DLD1 (cell line): Measurements from ENCODE around the gene MARK4.
"Not testable (repeated sequence)": the region's sequence is repeated elsewhere in the genome, so short reads cannot be mapped to it uniquely, and the experiment has no call there.

Source experiments
- in situ Hi-C: cut with HindIII; loops from 2 replicates; pipeline ENCODE4 v1.10.0; 2017; ENCODE audit warnings: low sequenced_read_pairs

The MARK4 gene

DNA sequence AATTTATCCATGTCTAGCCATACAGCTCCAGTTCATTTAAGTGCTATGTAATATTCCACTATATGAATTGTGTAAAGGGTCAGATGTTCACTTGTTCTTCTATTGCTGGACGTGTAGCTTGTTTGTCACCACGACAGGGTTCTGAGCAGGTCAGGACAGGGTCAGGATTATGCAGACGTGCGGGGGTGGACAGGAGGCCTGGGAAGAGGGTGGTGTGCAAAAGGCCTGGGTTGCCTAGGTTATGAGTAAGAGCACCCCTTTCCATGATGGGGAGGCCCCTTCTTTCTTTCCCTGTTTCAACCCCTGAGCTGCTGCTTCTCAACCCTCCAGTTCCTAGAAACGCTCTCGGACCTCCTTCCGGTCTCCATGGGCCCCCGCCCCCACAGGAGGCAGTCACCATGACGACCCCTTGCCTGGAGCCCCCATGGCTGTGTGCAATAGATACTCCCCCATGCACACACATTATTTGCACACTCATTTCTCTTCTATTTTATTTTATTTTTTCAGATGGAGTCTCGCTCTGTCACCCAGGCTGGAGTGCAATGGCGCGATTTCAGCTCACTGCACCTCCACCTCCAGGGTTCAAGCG is 7.8 kb upstream of the MARK4 start:
- in situ Hi-C loops, result no loop called here

DNA sequence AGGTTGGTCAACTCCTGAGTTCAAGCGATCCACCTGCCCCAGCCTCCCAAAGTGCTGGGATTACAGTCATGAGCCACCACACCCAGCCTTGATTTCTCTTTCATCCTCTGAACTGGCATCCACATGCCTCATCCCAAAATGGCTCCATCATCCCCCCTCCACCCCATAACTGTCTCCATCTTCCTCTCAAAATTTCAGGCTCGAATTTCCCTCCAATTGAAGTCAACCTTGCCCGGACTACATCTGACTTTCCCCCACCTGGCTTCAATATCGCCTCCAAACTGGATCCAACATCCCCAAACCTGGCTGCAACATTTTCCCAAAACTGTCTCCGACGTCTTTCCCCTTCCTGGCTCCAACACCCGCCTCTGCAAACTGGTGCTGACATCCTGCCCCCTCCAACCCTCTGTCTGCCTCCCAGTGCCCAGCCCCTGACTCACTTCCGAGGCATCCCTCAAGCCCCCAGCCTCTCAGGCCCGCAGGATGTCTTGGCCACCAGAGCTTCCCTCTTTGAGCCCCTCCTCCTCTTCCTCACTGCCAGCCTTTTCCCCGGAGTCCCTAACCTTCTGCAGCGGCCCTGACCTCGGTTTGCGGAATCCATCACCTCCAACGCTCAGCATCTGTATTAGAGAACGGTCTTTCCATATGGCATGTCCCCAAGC is 6.8 kb upstream of the MARK4 start:
- in situ Hi-C loops, result no loop called here

DNA sequence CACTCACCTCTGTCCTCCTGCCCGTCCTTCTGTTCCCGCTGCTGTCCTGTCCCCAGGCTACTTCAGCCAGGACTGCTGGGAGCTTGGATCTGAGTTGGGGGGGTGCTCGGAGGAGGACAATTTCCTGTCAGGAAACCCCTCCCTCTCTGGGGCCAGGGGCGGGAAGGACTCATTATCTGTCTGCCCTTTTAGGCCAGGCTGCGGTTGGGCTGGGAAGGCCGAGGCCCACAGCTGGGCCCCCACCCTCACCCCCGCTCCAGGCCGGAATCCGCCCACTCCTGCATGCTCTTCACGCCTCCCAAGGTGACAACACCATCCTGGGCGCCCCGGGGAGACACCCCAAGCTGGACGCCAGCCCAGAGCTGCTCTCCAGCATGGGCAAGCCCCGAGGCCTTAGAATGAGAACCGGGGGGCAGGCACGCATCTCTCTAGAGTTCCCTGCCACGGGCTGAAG is 5.7 kb upstream of the MARK4 start, which contains the start of gene EXOC3L2:
EXOC3L2 (minus strand) TSS at position 74 of the 454 bp plus-strand sequence. CDS start 6,362 bp downstream, outside the sequence.
- in situ Hi-C loops, result no loop called here

DNA sequence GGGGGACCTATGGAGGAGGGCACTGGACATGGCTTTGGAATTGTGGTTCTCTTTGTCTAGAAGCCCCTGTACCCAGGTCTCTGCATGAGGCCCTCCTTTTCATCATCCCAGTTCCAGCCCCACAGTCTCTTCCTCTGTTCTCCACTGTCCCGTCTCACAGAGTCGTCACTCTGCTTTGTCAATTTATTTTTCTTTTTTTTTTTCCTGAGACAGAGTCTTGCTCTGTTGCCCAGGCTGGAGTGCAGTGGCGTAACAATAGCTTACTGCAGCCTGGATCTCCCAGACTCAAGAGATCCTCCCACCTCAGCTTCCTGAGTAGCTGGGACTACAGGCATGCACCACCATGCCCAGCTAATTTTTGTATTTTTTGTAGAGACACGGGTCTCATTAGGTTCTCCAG is 5.2 kb upstream of the MARK4 start:
- in situ Hi-C loops, result no loop called here

DNA sequence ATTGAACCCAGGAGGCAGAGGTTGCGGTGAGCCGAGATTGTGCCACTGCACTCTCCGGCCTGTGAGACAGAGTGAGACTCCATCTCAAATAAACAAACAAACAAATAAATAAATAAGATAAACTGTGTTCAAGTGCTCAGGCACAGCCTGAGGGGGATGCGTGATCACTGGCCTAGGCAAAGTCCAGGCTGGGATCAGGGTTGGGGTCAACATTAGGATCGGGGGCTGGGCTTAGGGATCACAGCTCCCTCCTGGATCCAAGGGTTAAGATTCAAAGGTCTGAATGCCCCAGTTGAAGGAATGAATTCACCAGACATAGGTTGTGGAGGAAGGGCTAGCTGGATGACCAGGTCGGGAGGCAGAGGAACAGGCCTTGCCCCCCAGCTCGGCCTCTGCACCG is 3.9 kb upstream of the MARK4 start:
- in situ Hi-C loops, result no loop called here

DNA sequence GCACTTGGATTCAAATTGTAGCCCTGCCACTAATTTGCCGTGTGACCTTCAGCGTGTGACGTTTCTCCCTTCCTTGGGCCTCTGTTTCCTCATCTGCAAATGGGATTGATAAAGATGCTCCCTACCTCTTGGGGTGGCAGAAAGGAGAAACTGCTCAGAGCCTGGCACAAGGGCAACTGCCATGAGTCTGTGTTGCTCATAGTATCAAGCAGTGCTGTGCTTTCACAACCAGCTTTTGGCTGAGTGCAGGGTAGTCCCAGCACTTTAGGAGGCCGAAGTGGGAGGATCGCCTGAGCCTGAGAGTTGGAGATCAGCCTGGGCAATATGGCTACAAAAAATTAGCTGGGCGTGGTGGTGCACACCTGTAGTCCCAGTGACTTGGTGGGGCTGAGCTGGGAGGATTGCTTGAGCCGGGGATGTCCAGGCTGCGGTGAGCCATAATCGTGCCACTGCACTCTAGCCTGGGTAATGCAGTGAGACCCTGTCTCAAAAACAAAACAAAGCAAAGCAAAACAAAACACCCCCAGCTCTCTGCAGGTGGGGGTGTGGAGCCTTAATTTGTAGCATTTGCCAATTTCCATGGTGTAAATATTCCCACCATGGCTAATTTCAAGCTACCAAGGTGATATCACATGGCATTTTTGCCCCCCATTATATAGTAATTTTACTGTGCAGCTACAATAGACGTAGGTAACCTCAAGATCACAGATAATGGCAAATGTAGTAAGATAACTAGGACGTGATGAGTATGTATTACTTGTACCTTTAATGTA is 1.6 kb upstream of the MARK4 start:
- in situ Hi-C loops, result no loop called here

DNA sequence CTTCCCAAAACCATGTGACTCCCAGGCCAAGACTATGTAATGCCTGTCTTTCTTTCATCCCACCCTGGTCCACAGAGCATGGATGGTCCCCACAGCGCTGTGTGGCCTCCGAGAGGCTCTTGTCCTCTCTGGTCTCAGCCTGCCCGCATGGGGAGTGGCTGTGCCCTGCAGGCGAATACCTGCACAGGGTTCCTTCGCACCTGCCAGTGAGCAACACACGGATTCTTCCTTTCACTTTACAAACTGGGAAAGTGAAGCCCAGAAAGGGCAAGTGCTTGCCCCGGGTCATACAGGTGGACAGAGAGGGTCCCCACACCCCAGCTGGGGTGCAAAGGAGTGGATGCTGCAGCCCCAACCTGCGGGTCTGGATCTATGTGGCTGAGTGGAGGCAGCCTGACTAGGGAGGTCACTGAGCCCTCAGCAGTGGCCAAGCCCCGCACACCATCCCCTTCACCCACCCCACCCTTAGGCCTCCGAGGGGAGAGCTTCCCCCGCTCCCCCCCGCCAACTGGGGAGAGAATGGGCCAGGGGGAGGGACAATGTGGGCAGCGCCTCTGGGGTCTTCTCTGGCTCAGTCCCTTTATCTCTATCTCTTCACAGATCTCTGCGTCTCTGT is 747 bp upstream of the MARK4 start:
- in situ Hi-C loops, result no loop called here

DNA sequence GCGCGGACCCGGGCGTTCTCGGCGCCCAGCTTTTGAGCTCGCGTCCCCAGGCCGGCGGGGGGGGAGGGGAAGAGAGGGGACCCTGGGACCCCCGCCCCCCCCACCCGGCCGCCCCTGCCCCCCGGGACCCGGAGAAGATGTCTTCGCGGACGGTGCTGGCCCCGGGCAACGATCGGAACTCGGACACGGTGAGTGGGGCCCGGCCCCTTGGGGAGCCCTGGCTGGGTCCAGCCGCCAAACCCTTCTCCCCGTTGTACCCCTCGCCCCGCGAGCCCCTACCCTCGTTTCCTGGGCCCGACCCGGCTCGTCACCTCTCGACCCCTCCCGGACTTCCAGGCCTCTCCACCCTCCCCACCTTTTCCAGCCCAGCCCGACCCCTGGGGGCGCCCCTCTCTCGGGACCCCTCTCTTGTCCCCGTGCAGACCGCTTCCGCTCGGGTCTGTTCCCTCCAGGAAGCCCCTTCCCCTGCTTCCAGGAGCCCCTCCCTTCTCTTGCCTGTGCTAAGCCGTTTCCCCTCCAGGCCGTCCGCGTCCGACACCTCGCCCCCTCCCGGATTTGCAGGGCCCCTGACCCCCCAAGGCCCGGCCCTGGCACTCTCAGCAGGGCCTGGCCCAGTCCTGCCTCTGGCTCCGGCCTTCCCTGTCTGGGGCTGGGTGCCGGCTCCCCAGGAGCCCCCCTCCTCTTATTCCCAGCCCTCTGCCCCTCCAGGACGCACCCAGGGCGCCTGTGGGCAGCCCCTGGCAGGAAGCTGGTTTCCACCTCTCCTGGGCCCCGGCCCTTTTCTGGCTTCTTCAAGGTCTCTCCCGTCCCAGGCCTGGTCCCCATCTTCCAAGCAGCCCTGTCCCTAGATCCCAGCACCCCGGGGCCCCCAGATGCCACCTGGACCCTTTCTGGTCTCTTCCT is 632 bp downstream of the MARK4 start:
- in situ Hi-C loops, result no loop called here

DNA sequence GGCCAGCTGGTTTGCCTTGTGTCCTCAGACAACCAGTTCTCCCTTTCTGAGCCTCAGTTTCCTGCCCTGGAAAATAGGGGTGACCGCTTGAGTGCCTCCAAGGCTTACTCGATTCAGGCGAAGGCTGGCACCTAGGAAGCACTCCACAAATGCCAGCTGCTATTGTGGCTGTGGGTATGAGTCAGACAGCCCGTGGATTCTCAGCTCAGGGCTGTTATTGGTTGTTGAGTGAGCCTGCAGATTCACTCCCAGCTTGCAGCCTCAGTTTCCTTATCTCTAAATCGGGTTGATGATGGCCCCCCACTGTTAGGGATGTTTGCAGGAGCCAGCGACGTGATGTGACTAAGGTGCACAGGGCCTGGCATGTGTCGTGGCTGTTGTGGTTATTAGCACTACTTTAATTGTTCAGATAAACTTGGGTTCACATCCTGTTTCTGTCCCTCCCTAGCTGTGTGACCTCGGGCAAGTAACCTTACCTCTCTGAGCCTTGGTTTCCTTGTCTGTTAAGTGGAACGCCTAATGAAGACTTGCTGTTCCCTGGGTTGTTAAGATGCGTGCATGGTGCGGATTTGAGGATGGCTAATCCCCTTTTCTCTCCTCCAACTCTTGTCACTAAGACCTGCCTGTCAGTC is 2.4 kb downstream of the MARK4 start:
- in situ Hi-C loops, result no loop called here

DNA sequence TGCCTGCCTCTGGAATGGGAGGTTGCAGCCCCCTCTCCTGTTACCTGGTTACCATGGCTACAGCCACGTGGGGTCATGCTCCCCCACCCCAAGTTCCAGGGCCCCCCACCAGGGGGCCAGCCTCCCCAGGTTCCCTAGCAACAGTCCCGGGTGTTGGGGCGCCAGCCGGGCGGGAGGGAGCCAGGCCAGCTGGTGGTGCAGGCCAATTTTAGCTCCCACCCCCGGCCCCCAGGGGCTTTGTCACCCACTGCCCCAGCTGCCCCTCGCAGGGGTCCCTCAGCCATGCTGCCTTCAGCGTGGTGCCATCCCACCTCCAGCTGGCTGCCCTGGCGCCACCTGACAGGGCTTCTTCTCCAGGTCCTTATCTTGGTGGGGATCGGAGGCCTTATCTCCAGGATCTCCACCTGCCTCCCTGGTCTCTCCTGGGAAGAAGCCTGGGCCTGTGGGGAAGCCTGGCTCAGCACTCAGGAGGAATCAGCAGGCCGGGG is 3.0 kb downstream of the MARK4 start:
- in situ Hi-C loops, result no loop called here

DNA sequence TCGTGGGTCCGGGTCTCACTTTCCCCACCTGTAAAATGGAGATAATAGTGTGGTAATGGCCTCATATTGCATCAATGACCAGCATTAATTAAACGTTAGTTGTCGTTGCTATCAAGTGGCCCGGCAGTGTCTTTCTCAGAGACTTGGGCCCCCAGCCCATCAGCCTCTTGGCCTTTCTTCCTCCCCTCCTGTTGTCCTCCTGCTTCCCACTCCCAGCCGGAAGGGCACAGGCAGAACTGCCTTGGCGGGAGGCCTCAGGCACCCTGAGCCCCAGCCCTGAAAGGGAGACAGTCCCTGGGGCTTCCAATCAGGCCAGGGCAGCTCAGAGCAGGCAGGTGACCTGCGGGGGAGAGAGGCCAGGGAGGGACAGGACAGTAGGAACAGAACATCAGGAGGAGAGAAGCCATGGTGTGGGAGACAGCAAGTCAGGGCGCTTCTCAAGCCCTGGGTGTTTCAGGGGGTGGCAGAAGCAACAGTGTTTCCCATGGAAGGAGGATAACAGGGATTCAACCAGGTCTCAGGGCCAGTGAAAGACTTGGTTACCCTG is 4.6 kb downstream of the MARK4 start:
- in situ Hi-C loops, result no loop called here

DNA sequence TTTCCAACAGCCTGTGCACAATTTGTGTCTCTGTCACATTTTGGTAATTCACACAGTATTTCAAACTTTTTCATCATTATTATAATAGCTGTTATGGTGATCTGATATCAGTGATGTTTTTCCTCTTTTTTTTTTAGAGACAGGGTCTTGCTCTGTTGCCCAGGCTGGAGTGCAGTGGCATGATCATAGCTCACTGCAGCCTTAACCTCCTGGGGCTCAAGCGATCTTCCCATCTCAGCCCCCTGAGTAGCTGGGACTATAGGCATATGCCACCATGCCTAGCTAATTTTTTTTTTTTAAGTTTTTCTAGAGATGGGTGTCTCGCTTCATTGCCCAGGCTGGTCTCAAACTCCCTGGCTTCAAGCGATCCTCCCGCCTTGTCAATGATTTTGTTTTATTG is 5.8 kb downstream of the MARK4 start:
- in situ Hi-C loops, result no loop called here

DNA sequence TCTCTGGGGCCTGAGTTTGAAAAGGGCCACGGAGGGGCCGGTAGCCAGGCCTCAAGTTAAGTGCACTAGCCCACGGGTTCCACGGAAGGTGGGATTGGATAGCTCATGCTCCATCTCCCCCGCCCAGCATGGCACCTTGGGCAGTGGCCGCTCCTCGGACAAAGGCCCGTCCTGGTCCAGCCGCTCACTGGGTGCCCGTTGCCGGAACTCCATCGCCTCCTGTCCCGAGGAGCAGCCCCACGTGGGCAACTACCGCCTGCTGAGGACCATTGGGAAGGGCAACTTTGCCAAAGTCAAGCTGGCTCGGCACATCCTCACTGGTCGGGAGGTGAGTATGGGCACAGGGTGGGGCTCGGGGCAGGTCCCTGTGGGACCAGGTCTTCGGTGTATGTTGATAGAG is 7.8 kb downstream of the MARK4 start:
- in situ Hi-C loops, result no loop called here

DNA sequence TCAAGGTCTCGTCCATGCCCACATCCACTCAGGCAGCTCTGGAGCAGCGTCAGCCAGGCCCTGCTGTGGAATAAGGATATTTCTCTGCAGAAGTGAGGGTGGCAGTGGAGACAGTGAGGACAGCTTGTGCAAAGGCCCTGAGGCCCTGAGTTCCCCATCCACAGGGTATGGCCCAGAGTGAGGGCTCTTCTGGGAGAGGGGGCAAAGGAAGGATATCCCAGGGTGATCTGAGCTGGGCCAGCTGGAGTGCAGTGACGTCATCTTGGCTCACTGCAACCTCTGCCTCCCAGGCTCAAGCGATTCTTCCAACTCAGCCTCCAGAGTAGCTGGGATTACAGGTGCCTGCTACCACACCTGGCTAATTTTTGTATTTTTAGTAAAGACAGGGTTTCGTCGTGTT is 11.5 kb downstream of the MARK4 start:
- in situ Hi-C loops, result no loop called here

DNA sequence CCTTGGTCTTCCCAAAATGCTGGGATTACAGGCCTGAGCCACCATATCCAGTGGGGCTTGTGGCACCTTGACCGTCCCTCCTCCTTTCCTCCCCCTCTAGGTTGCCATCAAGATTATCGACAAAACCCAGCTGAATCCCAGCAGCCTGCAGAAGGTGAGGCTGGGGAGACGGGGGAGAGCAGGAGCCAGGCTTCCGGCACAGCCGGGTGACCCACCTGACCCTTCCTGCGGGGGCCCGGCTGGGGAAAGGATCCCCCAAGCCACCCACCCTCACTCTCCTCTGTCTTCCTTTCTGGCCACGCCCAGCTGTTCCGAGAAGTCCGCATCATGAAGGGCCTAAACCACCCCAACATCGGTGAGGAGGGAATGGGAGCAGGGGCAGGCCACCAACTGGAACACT is 11.9 kb downstream of the MARK4 start:
- in situ Hi-C loops, result no loop called here

DNA sequence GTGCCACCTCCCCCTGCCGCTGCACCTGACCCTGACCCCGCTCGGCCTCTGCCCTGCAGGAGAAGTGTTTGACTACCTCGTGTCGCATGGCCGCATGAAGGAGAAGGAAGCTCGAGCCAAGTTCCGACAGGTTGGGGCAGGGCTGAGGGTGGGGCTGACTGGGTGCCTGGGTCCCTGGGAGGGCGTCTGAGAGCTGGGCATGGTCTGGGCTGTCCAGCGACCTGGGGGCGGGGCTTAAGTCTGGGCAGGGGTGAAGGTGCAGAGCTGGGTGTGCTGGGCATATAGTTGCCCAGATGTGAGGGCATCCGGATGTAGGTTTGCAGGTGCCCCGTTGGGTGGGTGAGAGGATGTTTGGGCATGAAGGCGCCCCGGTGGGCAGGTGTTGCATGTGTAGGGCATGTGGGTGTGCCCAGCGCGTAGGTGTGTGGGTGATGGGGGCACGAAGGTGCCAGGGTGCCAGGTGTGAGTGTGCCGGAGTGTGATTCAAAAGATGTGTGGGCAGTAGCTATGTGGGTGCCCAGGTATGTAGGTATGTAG is 13.8 kb downstream of the MARK4 start:
- in situ Hi-C loops, result no loop called here

DNA sequence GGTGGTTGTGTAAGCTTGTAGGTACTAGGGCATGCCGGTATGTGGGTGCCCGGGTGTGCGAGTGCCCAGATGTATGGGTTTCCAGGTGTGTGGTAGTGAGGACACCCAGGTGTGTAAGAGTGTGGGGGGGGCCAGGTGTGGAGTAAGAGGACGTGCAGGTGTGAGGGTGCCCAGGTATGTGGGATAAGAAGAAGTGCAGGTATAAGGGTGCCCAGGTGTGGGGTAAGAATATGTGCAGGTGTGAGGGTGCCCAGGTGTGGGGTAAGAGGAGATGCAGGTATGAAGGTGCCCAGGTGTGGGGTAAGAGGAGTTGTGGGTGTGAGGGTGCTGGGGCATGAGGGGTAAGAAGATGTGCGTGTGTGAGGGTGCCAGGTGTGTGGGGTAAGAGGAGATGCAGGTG is 14.3 kb downstream of the MARK4 start:
- in situ Hi-C loops, result no loop called here

DNA sequence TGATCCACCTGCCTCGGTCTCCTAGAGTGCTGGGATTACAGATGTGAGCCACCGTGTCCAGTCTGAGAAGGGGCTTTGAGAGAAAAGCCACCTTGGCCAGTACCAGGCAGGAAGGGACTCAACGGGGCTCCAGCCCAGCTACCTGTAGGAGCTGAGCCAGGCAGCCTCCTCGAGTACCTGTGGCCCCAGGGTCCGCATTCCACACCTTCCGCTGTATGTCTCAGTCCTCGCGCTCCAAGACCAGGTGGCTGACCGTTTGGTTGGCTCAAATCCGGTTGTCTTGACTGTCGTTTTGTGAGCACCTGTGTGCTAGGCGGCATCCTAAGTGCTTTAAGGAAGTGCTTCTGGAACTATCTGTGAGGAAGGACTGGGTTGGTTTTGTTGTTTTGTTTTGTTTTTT is 16.2 kb downstream of the MARK4 start:
- in situ Hi-C loops, result no loop called here

DNA sequence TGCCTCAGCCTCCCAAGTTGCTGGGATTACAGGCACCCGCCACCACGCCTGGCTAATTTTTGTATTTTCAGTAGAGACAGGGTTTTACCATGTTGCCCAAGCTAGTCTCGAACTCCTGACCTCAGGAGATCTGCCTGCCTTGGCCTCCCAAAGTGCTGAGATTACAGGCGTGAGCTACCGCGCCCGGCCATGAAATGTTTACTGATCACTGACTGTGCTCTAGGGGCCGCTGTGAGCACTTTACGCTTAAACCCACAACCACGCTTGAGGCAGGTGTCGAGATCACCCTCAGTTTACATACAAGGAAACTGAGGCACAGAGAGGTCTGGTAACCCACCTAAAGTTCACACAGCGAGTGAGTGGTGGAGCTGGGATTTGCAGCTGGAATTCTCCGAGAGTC is 18.9 kb downstream of the MARK4 start:
- in situ Hi-C loops, result not testable (repeated sequence)
